Right renal cortex interstitium (tissue), 3 donors: ENCODE data around the gene HOXB6. TPM values are rescaled to one million over a fixed set of nuclear protein-coding genes. Genes with fewer than 3 reads are reported as not detected.
A peak's percentile ranks its signal among the peaks of the same experiment; 100 is the strongest.

Source experiments
- DNase-seq, 3 donors: peaks; one replicate each; pipeline ENCODE4 v3.0.0-alpha.2; 2013; ENCODE audit warnings: low read depth in 3 of 3, low spot score in 2 of 3
- polyA plus RNA-seq, 3 donors: library from polyadenylated mRNA; unstranded; fragments of 120-200 nt; gene quantifications; one replicate each; pipeline ENCODE4 v1.2.1, GENCODE V29; 2013; ENCODE audit not compliant: insufficient read length in 3 of 3

The HOXB6 gene
- polyA plus RNA-seq, 3 donors = 69.6 to 81.4 (median 72.6) TPM

- no peak for DNase-seq
Observed at GRCh38 chr17:48586355-48587258, 18.2 kb downstream of the HOXB6 start.

- DNase-seq = no peak
Observed at GRCh38 chr17:48584223-48584741, 20.5 kb downstream of the HOXB6 start.

DNA sequence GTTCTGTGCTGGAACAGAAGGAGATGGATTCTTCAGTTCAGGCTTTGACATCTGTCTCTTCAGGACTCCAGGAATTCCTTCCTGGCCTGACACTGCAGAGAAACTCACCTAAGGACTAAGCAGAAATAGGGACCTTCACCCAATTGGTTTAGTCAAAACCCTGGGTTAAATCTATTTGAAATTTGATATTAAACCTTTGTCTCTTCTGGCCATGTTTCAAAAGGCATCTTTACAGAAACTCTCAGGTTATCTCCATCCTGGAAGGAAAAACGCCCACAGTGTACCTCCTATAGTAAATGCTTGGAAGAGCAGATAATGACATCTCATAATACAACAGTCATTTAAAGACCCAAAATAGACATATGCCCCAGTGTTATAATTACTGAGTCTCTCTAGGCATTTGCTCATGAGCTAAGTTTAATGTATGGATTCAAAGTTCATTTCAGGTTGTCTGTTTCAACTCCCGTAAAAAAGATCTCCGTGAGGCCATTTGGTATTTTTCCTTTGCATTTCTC lies 21.0 kb downstream of the HOXB6 start:
- no peak for DNase-seq

DNA sequence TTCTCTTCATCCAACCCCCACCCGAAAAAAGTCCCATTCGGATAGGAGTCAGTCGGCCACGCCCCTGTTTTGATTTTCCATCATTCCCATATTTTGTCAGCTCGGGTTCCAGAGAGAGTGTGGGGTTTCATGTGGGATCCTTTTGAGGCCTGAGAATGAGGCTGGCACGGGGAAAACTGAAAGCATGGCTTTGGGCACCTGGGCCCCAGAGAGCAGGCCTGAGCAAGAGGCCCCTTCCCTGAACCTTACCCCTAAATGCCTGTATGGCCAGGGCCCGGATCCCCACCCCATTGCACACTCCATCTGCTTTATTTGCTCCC lies 22.1 kb downstream of the HOXB6 start:
- DNase-seq = no peak

GRCh38 chr17:48579760-48580554 lies 24.8 kb downstream of the HOXB6 start:
- DNase-seq = no peak

DNA sequence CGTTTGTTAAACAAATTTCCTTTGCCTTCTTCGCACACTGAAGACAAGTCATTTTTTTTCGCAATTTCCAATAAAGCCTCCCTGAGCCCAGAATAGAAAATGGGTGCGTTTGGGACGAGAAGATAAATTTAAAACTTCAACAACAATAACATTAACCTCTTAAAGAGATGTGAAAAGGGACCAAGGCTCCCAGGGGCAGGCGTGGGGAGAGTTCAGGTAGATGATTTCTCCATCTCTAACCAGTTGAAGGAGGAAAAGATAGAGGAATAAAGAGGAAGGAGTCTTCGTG lies 25.4 kb downstream of the HOXB6 start:
- DNase-seq = no peak

DNA sequence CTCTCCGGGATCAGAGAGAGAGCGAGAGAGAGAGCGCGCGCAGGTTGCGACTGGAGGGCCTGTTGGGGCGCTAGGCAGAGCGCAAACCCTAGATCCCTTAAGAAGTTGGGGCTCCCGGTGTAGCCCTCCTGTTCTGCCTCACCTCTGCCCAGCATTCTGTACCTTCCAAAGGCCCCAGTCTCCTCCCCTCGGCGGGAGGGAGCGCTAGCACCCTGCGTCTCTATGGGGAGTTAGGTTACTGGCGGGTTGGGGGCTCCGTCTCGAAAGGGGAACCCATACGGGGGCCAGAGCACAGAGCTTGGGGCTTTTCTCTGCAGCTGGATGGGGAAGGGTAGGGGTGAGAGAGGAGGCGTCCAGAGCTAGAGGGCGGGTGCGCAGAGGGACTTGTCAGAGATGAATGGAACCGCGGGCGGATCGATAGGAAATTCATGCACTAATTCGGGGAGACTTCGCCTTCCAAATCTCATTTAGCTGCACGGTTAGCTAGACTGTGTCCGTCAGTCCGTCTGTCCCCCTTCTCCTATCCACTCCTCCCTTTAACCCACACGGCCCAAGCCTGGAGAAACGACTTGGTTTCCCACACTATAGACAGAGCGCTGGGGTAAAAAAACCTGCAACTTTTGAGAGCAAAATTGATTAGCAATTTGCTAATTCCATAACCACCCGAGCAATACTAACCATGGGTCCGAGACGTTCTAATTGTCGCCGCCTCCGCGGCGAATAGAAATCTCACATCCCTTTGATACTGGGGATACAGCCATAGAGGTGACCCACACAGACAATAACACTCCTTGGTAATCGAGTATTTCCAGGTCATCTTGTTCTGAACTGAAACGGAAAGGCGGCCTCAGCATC lies 25.9 kb downstream of the HOXB6 start:
- DNase-seq = no peak

DNA sequence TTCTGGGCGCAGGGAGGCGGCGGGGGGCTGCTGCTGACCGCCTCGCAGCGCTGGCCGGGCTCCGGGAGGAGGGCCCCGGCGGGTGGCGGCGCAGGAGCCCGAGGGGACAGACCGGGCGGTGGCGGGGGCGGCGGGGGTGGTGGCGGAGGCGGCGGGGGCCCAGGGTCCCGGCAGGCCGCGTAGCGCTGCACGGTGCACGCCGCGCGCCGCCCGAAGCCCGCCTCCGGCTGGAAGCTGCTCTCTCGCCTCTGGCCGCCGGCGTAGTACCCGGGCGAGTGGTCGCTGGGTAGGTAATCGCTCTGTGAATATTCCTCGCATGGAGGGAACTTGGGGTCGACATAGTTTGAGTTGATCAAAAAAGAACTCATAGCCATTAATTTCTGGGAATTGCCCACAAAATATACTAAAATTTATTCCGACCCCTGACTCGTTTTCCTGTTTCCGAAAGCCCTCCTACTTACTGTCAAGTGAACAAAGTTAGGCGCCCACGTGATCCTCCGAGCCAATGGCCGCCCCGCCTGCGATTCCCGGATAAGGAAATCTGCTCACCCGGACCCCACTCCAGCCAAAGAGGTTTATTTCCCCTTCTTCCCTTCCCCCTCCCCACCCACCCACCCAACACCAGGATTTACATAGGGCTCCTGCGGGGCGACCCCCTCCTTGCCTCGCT lies 26.7 kb downstream of the HOXB6 start, which contains the start of gene HOXB4:
TSS of gene HOXB4 (minus strand) at position 405 of the 670 bp plus-strand sequence. CDS start at position 374, 31 bp downstream.
- no peak for DNase-seq

DNA sequence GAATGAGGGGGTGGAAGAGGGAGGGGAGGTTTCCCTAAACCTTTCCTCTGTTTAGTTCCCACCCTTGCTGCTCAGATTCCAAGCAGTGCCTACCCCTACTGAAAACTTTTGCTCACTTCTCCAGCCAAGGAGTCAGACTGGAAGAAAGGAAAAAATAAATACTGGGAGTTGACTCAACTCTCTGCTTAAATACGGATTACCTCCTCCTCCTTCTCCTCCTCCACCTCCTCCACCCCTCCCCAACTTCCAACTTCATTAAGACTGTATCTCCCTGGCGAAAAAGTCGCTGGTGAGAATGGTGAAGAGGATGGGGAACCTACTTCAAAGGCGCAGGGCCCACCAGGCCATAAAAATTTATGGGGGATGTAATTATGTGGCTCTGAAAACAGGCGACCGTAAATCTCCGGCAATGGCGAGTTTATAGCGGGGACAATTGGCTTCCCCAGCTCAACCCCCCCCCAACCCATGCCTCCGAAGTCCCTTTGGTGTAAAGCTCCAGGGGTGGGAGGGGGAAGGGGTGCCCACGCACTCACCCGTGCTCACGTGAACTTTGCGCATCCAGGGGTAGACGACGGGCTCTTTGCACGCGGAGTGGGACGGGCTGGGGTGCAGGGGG lies 27.3 kb downstream of the HOXB6 start:
- DNase-seq = peak in 2 of 3 donors; percentile 90 to 92

- DNase-seq = no peak
Observed at GRCh38 chr17:48576479-48577309, 28.1 kb downstream of the HOXB6 start.

DNA sequence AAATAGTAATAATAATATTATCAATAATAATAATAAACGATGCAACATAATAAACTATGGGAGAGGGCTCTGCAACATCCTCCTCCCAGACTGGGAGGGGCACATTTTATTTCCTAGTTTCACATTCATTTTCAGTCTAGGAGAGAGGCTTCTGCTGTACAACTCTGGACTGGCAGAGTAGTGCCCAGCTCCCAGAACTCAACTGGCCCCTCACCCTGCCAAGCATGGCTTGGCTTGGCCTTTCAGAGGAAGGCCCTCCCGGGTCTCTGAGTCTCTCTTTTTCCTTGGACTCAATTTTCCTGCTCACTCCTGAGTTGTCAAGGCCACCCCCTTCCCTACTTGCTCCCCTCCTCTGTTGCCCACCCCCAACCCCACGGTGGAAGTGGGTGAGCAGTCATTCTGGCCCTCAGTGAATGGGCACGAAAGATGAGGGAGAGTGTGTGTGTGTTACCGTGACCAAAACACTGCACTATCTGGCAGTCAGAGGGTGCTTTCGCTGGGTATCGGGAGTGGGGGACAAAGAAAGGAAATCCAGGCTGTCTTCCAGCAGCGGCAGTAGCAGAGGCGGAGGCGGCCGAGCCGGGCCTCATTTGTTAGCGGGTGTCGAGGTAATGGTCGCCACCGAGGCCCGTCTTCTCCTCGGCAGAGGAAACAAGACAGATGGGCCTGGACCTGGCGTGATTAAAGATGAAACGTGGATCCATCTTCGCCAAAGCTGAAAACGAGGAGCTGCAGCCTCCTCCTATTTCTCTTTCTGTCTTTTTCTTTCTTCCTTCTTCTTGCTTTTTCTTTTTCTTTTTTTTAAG lies 28.9 kb downstream of the HOXB6 start:
- DNase-seq = no peak

DNA sequence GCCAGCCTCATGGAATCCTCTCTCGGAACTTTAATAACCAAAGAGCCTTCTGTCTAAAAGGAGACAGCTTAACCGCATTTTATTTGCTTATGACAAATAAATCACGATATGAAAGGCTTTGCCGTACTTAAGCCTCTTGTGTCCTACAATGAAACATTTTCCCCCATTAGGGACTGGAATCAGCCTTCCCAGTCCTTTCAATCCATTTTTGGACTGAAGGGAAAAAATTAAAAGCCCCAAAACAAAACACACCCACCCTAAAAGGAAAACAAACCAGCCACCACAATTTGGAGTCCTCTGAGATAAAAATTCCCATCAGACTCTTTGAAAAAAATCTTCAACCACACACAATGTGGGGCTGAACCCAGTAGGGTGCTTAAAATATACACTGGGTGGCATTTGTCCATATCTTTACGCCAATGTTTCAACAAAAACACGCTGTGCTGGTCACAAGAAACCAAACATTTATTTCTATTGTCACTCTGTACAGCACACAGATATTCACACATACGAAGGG lies 29.7 kb downstream of the HOXB6 start:
- no peak for DNase-seq

- no peak for DNase-seq
Observed at GRCh38 chr17:48574505-48575065, 30.2 kb downstream of the HOXB6 start.

DNA sequence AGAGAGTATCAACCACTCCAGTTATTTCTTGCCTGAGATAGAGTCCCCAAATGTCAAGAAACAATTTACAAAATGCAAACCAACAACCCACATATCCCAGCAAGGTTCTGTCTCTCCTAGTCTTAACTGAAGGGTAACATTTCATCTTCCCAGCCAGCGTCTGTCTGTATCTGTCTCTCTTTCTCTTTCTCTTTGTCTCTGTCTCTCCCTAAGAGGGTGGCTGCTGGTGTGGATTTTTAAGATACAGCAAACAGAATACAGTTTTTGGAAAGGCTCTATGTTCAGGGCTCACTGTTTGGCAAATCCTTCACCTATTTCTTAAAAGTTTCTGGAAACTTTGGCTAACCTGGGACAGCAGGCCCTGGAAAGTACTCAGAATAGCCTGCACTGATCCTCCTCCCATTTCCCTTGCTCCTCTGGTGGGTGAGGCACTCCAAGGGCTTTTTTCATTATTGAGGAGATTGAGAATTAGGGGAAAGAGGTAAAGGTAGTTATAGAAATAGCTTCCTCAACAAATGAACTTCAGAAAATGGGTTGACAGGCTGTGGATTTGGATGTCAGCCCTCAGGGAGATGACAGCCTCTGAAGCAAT lies 32.9 kb downstream of the HOXB6 start:
- DNase-seq = no peak

DNA sequence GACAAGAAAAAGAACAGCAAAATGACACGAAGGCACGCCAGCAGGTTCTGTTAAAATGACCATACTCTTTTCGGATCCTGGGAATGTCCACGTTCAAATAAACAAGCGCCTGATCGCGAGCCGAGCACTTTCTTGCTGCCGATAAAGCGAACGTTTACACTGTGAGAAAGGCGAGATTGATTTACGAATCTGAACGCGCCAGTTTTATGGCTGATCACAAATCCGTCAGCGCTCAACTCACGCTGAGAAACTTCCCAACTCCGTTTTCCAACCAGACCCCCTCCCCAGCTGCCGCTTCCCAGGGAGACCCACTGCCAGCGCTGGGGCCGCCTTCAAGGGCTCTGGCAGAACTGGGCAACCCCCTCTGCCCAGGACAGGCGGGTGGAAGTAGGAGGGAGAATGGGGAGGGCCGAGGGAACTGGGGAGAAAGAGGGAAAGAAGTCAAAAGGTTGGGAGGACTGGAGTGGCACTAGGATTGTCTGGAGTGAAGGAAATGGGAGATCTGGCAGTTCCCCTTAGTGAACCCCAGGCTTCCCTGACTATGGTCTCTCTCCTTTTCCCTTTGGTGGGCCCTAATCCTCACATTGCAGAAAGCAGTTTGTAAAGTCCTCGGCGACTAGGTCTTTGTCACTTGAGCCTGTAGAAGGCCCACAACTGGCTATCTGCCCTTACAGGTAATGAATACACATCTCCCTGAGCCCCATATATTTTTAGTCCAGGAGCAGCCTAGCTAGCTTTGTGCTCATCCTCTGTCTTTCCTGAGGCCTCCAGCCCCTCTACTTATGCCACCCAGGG lies 33.6 kb downstream of the HOXB6 start:
- DNase-seq = no peak

GRCh38 chr17:48570325-48571023 lies 34.3 kb downstream of the HOXB6 start:
- no peak for DNase-seq
